Measurements from ENCODE around the gene SMIM12.

Gene SMIM12

GRCh38 chr1:34884961-34885360 is 25.4 kb upstream of the SMIM12 start:
- Histone ChIP-seq H3K4me3 (ENCODE audit: low read length in 2 of 2) (peak overlapping the region in 1 of 2 donors; percentile 73), H2BK120ac (ENCODE audit: low read depth, low read length) (no peak overlapping the region), H3K79me1 (ENCODE audit: low read depth, low read length) (no peaks in the 10 kb centered on the region), H2AK5ac (ENCODE audit: low read depth, low read length) (peak overlapping the region; percentile 63), H3K36me3 (replicated peaks in 1 of 2; ENCODE audit: control insufficient read depth in 2 of 2, insufficient read depth in 2 of 2, low read length in 2 of 2) (no peaks in the 10 kb centered on the region), H4K91ac (ENCODE audit: low read depth, low read length, poor library complexity) (no peak overlapping the region), H3K27me3 (ENCODE audit: control insufficient read depth in 3 of 3, insufficient read depth in 3 of 3, low read depth in 1 of 3, low read length in 3 of 3) (peaks cover 13 to 32% (median 22%) of the 10 kb centered on the region in 3 experiments), H3K27ac (replicated peaks; ENCODE audit: low read length) (no peak overlapping the region), H3K4me1 (ENCODE audit: control insufficient read depth in 2 of 2, insufficient read depth in 1 of 2, low read depth in 1 of 2, low read length in 2 of 2) (peaks cover 0 to 5% of the 10 kb centered on the region in 2 donors), H3K4ac (ENCODE audit: low read length) (no peak overlapping the region), H3K18ac (ENCODE audit: low read length) (peak overlapping the region; percentile 60), H2BK12ac (ENCODE audit: low read length) (no peak overlapping the region), H3K9me3 (replicated peaks in 1 of 2; ENCODE audit: control insufficient read depth in 2 of 2, insufficient read depth in 1 of 2, low read depth in 1 of 2, low read length in 2 of 2) (peaks cover 0 to 3% of the 10 kb centered on the region in 2 donors), H4K8ac (ENCODE audit: low read depth, low read length) (no peak overlapping the region), H2AFZ (ENCODE audit: low read length) (peak overlapping the region; percentile 79), H3K23ac (ENCODE audit: low read depth, low read length, poor library complexity) (peak overlapping the region; percentile 91), H2BK5ac (ENCODE audit: low read length) (no peak overlapping the region), H3K9ac (ENCODE audit: low read depth, low read length, poor library complexity) (no peak overlapping the region), H3K14ac (ENCODE audit: low read length) (no peak overlapping the region), H2BK15ac (ENCODE audit: low read length) (no peak overlapping the region), H3K4me2 (ENCODE audit: insufficient read depth, low read length, poor library complexity, severe bottlenecking) (peak overlapping the region; percentile 81)
- no CpG with 5 or more reads among the region's 19 CpGs for WGBS, 2 donors (ENCODE audit: extremely low coverage in 2 of 2, insufficient read length in 2 of 2, insufficient replicate concordance in 1 of 2)
- DNase-seq (ENCODE audit: low spot score), result no peak

DNA sequence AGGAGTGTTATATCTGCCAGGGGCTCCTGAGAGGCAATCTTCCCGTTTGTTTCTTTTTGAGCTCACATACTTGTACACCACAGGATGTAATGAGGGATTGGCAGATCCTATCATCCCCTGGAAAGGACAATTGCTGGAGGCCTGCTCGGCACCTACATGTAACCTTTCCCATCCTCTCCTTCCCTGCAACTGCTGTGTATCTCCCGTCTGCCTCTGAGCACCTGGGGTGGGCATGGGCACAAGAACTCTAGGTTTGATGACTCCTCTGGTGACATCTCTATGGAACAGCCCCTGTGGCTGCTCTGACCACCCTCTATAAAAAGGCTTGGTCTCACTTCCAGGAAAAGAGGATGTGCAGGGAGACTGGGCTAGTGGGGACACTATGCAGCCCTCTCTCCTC is 25.0 kb upstream of the SMIM12 start:
- no peak overlapping the region for H3K4ac ChIP-seq (ENCODE audit: low read length)
- peaks cover 0 to 5% of the 10 kb centered on the region in 2 donors for H3K4me1 ChIP-seq (ENCODE audit: control insufficient read depth in 2 of 2, insufficient read depth in 1 of 2, low read depth in 1 of 2, low read length in 2 of 2)
- no peak overlapping the region for H2BK15ac ChIP-seq (ENCODE audit: low read length)
- DNase-seq (ENCODE audit: low spot score), result no peak
- WGBS, 2 donors (ENCODE audit: extremely low coverage in 2 of 2, insufficient read length in 2 of 2, insufficient replicate concordance in 1 of 2), result no CpG with 5 or more reads among the region's 3 CpGs
- no peak overlapping the region for H2BK120ac ChIP-seq (ENCODE audit: low read depth, low read length)
- no peak overlapping the region for H3K4me2 ChIP-seq (ENCODE audit: insufficient read depth, low read length, poor library complexity, severe bottlenecking)
- no peak overlapping the region for H3K4me3 ChIP-seq (ENCODE audit: low read length in 2 of 2)
- no peaks in the 10 kb centered on the region for H3K36me3 ChIP-seq (replicated peaks in 1 of 2; ENCODE audit: control insufficient read depth in 2 of 2, insufficient read depth in 2 of 2, low read length in 2 of 2)
- H3K18ac ChIP-seq (ENCODE audit: low read length), result no peak overlapping the region
- H2AFZ ChIP-seq (ENCODE audit: low read length), result no peak overlapping the region
- peak overlapping the region; percentile 63 for H2AK5ac ChIP-seq (ENCODE audit: low read depth, low read length)
- no peak overlapping the region for H2BK5ac ChIP-seq (ENCODE audit: low read length)
- no peaks in the 10 kb centered on the region for H3K79me1 ChIP-seq (ENCODE audit: low read depth, low read length)
- H3K23ac ChIP-seq (ENCODE audit: low read depth, low read length, poor library complexity), result peak overlapping the region; percentile 91
- peaks cover 13 to 32% (median 22%) of the 10 kb centered on the region in 3 experiments for H3K27me3 ChIP-seq (ENCODE audit: control insufficient read depth in 3 of 3, insufficient read depth in 3 of 3, low read depth in 1 of 3, low read length in 3 of 3)
- H3K14ac ChIP-seq (ENCODE audit: low read length), result no peak overlapping the region
- no peak overlapping the region for H4K91ac ChIP-seq (ENCODE audit: low read depth, low read length, poor library complexity)
- H3K9me3 ChIP-seq (replicated peaks in 1 of 2; ENCODE audit: control insufficient read depth in 2 of 2, insufficient read depth in 1 of 2, low read depth in 1 of 2, low read length in 2 of 2), result peaks cover 0 to 3% of the 10 kb centered on the region in 2 donors
- no peak overlapping the region for H4K8ac ChIP-seq (ENCODE audit: low read depth, low read length)
- no peak overlapping the region for H3K9ac ChIP-seq (ENCODE audit: low read depth, low read length, poor library complexity)
- no peak overlapping the region for H3K27ac ChIP-seq (replicated peaks; ENCODE audit: low read length)
- no peak overlapping the region for H2BK12ac ChIP-seq (ENCODE audit: low read length)

DNA sequence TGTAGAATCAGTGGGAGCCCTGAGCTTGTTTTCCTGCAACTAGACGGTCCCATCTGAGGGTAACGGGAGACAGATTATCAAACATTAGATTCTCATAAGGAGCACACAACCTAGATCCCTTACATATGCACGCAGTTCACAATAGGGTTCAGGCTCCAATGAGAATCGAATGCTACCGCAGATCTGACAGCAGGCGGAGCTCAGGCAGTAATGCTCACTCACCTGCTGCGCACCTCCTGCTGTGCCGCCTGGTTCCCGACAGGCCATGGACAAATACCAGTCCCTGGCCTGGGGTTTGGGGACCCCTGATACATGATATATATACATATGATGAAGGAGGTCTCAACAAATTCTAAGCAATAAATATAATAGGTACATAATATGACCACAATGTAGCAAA is 19.7 kb upstream of the SMIM12 start:
- Histone ChIP-seq H3K9me3 (replicated peaks in 1 of 2; ENCODE audit: control insufficient read depth in 2 of 2, insufficient read depth in 1 of 2, low read depth in 1 of 2, low read length in 2 of 2) (peaks cover 0 to 3% of the 10 kb centered on the region in 2 donors), H3K14ac (ENCODE audit: low read length) (no peak overlapping the region), H3K23ac (ENCODE audit: low read depth, low read length, poor library complexity) (no peak overlapping the region), H2AFZ (ENCODE audit: low read length) (no peak overlapping the region), H2BK120ac (ENCODE audit: low read depth, low read length) (no peak overlapping the region), H3K18ac (ENCODE audit: low read length) (no peak overlapping the region), H2BK5ac (ENCODE audit: low read length) (no peak overlapping the region), H3K9ac (ENCODE audit: low read depth, low read length, poor library complexity) (no peak overlapping the region), H2BK12ac (ENCODE audit: low read length) (no peak overlapping the region), H3K27ac (replicated peaks; ENCODE audit: low read length) (no peak overlapping the region), H4K8ac (ENCODE audit: low read depth, low read length) (no peak overlapping the region), H3K4ac (ENCODE audit: low read length) (no peak overlapping the region), H2AK5ac (ENCODE audit: low read depth, low read length) (no peak overlapping the region), H3K79me1 (ENCODE audit: low read depth, low read length) (no peaks in the 10 kb centered on the region), H3K4me1 (ENCODE audit: control insufficient read depth in 2 of 2, insufficient read depth in 1 of 2, low read depth in 1 of 2, low read length in 2 of 2) (no peaks in the 10 kb centered on the region), H3K4me2 (ENCODE audit: insufficient read depth, low read length, poor library complexity, severe bottlenecking) (no peak overlapping the region), H3K27me3 (ENCODE audit: control insufficient read depth in 3 of 3, insufficient read depth in 3 of 3, low read depth in 1 of 3, low read length in 3 of 3) (peaks cover 0 to 7% (median 6%) of the 10 kb centered on the region in 3 experiments), H3K4me3 (ENCODE audit: low read length in 2 of 2) (no peak overlapping the region), H2BK15ac (ENCODE audit: low read length) (no peak overlapping the region), H4K91ac (ENCODE audit: low read depth, low read length, poor library complexity) (no peak overlapping the region), H3K36me3 (replicated peaks in 1 of 2; ENCODE audit: control insufficient read depth in 2 of 2, insufficient read depth in 2 of 2, low read length in 2 of 2) (no peaks in the 10 kb centered on the region)
- no CpG with 5 or more reads among the region's 9 CpGs for WGBS, 2 donors (ENCODE audit: extremely low coverage in 2 of 2, insufficient read length in 2 of 2, insufficient replicate concordance in 1 of 2)
- DNase-seq (ENCODE audit: low spot score), result no peak

- H3K27ac ChIP-seq (replicated peaks; ENCODE audit: low read length), result no peak overlapping the region
- H3K27me3 ChIP-seq (ENCODE audit: control insufficient read depth in 3 of 3, insufficient read depth in 3 of 3, low read depth in 1 of 3, low read length in 3 of 3), result no peaks in the 10 kb centered on the region
- no peaks in the 10 kb centered on the region for H3K79me1 ChIP-seq (ENCODE audit: low read depth, low read length)
- no CpG with 5 or more reads among the region's 7 CpGs for WGBS, 2 donors (ENCODE audit: extremely low coverage in 2 of 2, insufficient read length in 2 of 2, insufficient replicate concordance in 1 of 2)
- H4K91ac ChIP-seq (ENCODE audit: low read depth, low read length, poor library complexity), result no peak overlapping the region
- H3K4me2 ChIP-seq (ENCODE audit: insufficient read depth, low read length, poor library complexity, severe bottlenecking), result no peak overlapping the region
- H2AK5ac ChIP-seq (ENCODE audit: low read depth, low read length), result no peak overlapping the region
- no peak overlapping the region for H2AFZ ChIP-seq (ENCODE audit: low read length)
- H2BK15ac ChIP-seq (ENCODE audit: low read length), result no peak overlapping the region
- no peak overlapping the region for H2BK5ac ChIP-seq (ENCODE audit: low read length)
- H3K9ac ChIP-seq (ENCODE audit: low read depth, low read length, poor library complexity), result no peak overlapping the region
- H3K23ac ChIP-seq (ENCODE audit: low read depth, low read length, poor library complexity), result no peak overlapping the region
- no peak overlapping the region for H3K18ac ChIP-seq (ENCODE audit: low read length)
- H3K9me3 ChIP-seq (replicated peaks in 1 of 2; ENCODE audit: control insufficient read depth in 2 of 2, insufficient read depth in 1 of 2, low read depth in 1 of 2, low read length in 2 of 2), result peaks cover 0 to 3% of the 10 kb centered on the region in 2 donors
- no peak for DNase-seq (ENCODE audit: low spot score)
- H3K4me1 ChIP-seq (ENCODE audit: control insufficient read depth in 2 of 2, insufficient read depth in 1 of 2, low read depth in 1 of 2, low read length in 2 of 2), result no peaks in the 10 kb centered on the region
- H3K4me3 ChIP-seq (ENCODE audit: low read length in 2 of 2), result no peak overlapping the region
- no peak overlapping the region for H3K14ac ChIP-seq (ENCODE audit: low read length)
- H4K8ac ChIP-seq (ENCODE audit: low read depth, low read length), result no peak overlapping the region
- H2BK12ac ChIP-seq (ENCODE audit: low read length), result no peak overlapping the region
- H2BK120ac ChIP-seq (ENCODE audit: low read depth, low read length), result no peak overlapping the region
- H3K36me3 ChIP-seq (replicated peaks in 1 of 2; ENCODE audit: control insufficient read depth in 2 of 2, insufficient read depth in 2 of 2, low read length in 2 of 2), result no peaks in the 10 kb centered on the region
- H3K4ac ChIP-seq (ENCODE audit: low read length), result no peak overlapping the region
These were observed 16.9 kb upstream of the SMIM12 start for GRCh38 chr1:34876406-34876805.

Measured in neuronal stem cell (in vitro differentiated cells).